Transverse colon (tissue), 4 donors: Measurements from ENCODE around the gene NDUFB7. TPM values are rescaled to one million over a fixed set of nuclear protein-coding genes. Genes with fewer than 3 reads are reported as not detected.
"Not testable (repeated sequence)": the region's sequence is repeated elsewhere in the genome, so short reads cannot be mapped to it uniquely, and the experiment has no call there.

Experiments used
- DNase-seq: peaks from one replicate; pipeline ENCODE4 v3.0.0-alpha.2; 2019
- H3K27ac ChIP-seq, 4 donors: fragments of 200-600 bp; sonication (generic); 2 replicates each; pipeline ENCODE4 v1.5.1; 2016 to 2018; ENCODE audit warnings: inconsistent platforms in 4 of 4
- H3K27me3 ChIP-seq: fragments of 200-600 bp; sonication (generic); 2 replicates; pipeline ENCODE4 v1.5.1; 2017; ENCODE audit warnings: inconsistent platforms
- H3K36me3 ChIP-seq, 4 donors: fragments of 200-600 bp; sonication (generic); 2 replicates each; pipeline ENCODE4 v1.5.1; 2017 to 2019; ENCODE audit warnings: inconsistent platforms in 4 of 4
- H3K4me1 ChIP-seq, 4 donors: fragments of 200-600 bp; sonication (generic); 2 replicates each; pipeline ENCODE4 v1.5.1; 2017 to 2020; ENCODE audit warnings: inconsistent platforms in 4 of 4
- H3K4me3 ChIP-seq, 4 donors: fragments of 200-600 bp; sonication (generic); 1 replicate in 1 of 4; 2 replicates in 3 of 4; pipeline versions ENCODE4 v1.5.1 to v1.6.1; 2017 to 2019; ENCODE audit warnings: inconsistent platforms in 4 of 4
- H3K9me3 ChIP-seq, 2 donors: fragments of 200-600 bp; sonication (generic); 2 replicates each; pipeline ENCODE4 v1.5.1; 2017 to 2019; ENCODE audit warnings: inconsistent platforms in 2 of 2
- EP300 ChIP-seq: sonication (generic); formaldehyde crosslinking; IDR thresholded peaks from one replicate; pipeline ENCODE4 v1.6.1; 2017; ENCODE audit warnings: antibody characterized with exemption, low read depth
- POLR2A ChIP-seq: fragments of 450-650 bp; IDR thresholded peaks from one replicate; pipeline ENCODE4 v1.6.1; 2016; ENCODE audit warnings: antibody characterized with exemption, mild to moderate bottlenecking, moderate library complexity
- POLR2AphosphoS5 ChIP-seq, 3 donors: sonication (generic); formaldehyde crosslinking; IDR thresholded peaks; one replicate each; pipeline ENCODE4 v1.6.1; 2016; ENCODE audit warnings: antibody characterized with exemption in 3 of 3
- WGBS, 2 donors: methylation state at CpG; one replicate each; pipeline ENCODE4 v1.1.5; 2018; ENCODE audit warnings: low coverage in 1 of 2; 5-methylcytosine and 5-hydroxymethylcytosine counted together
- in situ Hi-C, 4 donors: fragments of 200-750 bp; cut with MboI; loops; one replicate each; pipeline versions ENCODE4 v1.15.0 to v1.15.1; 2017; ENCODE audit warnings: low sequenced_read_pairs in 3 of 4, low pct_ligation_motif_present in 1 of 4, low pct_unique_long_range_greater_than_20kb in 1 of 4
- intact Hi-C: fragments of 100-400 bp; cut with DNase I; formaldehyde crosslinking; loops from one replicate; pipeline ENCODE4 v1.15.1; 2023; ENCODE audit warnings: low total_unique reads
- total RNA-seq, 4 donors: library from RNA; depleted of rRNA; stranded (reverse); fragments of >200 nt; gene quantifications; one replicate each; pipeline ENCODE4 v1.1.0, GENCODE V29; 2016
- TF ChIP-seq, protein P1 (sequence below), 5 experiments: fragments of 200-600 bp in 3 of 5; fragments of 450-650 bp in 2 of 5; sonication (generic) in 3 of 5; IDR thresholded peaks; 1 replicate in 2 of 5; 2 replicates in 3 of 5; pipeline ENCODE4 v1.5.1; 2016 to 2017; ENCODE audit warnings: antibody characterized with exemption in 5 of 5, inconsistent platforms in 3 of 5, mild to moderate bottlenecking in 2 of 5, moderate library complexity in 1 of 5

NDUFB7 gene
- total RNA-seq, 4 donors from 2014 or later, result 380 to 710 (median 454) TPM

DNA sequence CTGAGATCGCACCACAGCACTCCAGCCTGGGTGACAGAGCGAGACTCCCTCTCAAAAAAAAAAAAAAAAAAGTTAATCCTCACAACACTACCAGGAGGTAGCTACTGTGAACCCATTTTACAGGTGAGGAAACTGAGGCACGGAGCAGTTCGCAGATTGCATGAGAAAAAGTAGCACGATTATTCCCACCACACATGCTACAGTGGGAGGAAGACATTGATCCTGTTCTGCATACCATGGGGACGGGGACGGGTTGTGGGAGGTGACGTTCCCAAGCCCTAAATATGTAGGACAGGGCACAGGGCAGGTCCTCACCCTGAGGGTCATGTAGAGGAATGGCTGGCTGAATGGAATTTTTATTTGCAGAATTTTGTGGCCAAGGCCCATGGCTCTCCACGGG, 34.8 kb upstream of the NDUFB7 start:
- WGBS, 2 donors, result 55 to 77% methylated on average over 4 to 9 of the region's 9 CpGs
- Histone ChIP-seq H3K9me3 (no peaks in the 10 kb centered on the region), H3K4me3 (no peak overlapping the region), H3K4me1 (no peaks in the 10 kb centered on the region), H3K27ac (no peak overlapping the region), H3K36me3 (no peaks in the 10 kb centered on the region), H3K27me3 (no peaks in the 10 kb centered on the region)
- no peak for DNase-seq
- intact Hi-C loops, result no loop called here
- TF ChIP-seq, protein P1, sequence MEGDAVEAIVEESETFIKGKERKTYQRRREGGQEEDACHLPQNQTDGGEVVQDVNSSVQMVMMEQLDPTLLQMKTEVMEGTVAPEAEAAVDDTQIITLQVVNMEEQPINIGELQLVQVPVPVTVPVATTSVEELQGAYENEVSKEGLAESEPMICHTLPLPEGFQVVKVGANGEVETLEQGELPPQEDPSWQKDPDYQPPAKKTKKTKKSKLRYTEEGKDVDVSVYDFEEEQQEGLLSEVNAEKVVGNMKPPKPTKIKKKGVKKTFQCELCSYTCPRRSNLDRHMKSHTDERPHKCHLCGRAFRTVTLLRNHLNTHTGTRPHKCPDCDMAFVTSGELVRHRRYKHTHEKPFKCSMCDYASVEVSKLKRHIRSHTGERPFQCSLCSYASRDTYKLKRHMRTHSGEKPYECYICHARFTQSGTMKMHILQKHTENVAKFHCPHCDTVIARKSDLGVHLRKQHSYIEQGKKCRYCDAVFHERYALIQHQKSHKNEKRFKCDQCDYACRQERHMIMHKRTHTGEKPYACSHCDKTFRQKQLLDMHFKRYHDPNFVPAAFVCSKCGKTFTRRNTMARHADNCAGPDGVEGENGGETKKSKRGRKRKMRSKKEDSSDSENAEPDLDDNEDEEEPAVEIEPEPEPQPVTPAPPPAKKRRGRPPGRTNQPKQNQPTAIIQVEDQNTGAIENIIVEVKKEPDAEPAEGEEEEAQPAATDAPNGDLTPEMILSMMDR (IDR thresholded peaks at IDR 0.05), result no peak
- TF ChIP-seq POLR2AphosphoS5 (IDR thresholded peaks at IDR 0.05) (no peak), EP300 (no peak), POLR2A (no peak)
- in situ Hi-C loops, result no loop called here

DNA sequence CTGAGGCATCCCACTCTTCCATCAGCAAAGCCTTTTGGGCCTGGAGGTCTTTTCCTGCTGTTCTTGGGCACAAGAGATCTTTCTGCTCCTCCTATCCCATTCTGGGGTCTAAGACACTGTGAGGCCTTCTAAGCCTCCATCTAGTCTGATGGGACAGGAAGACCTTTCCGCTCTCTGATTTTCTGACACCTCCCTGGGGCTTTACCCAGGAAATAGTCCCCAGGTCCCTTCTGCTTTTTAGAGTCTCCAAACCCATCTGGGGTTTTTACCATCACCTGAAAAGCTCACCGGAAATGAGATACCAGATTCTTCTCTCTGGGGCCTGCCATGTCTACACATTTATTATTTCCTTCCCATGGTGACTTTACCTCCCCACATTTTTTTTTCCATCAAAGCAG, 32.1 kb upstream of the NDUFB7 start:
- H3K27ac ChIP-seq, result no peak overlapping the region
- intact Hi-C loops (no loop called here), in situ Hi-C loops (no loop called here)
- TF ChIP-seq POLR2AphosphoS5 (IDR thresholded peaks at IDR 0.05), result no peak
- TF ChIP-seq POLR2A, result no peak
- TF ChIP-seq, protein P1 (IDR thresholded peaks at IDR 0.05), result no peak
- TF ChIP-seq EP300, result no peak
- H3K36me3 ChIP-seq, result no peaks in the 10 kb centered on the region
- no peak overlapping the region for H3K4me3 ChIP-seq
- no peaks in the 10 kb centered on the region for H3K4me1 ChIP-seq
- no peaks in the 10 kb centered on the region for H3K27me3 ChIP-seq
- H3K9me3 ChIP-seq, result no peaks in the 10 kb centered on the region
- WGBS, 2 donors, result 77 to 94% methylated on average over 2 of the region's 2 CpGs
- no peak for DNase-seq

DNA sequence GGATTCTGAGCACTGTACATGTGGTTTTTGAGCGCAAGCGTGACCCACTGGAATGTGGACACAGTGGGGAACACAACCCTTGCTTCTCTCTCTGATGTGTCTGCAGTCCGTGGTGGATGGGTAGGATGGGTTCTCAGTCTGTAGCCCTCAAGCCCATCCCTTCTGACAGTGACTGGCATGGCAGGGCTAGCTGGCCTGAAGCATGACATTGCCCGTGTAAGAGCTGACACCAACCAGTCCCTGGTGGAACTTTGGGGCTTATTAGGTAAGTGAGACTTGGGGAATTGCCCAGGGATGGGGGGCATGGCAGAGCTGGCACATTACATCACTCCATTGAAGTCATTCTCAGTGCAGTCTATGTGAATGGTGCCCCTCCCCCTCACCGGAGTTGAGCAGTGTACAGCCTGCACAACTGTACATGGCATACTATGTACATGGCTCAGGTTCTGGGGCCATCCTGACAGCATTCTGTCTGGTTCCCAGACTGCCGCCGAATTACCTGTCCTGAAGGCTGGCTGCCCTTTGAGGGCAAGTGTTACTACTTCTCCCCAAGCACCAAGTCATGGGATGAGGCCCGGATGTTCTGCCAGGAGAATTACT, 27.8 kb upstream of the NDUFB7 start:
- in situ Hi-C loops, result no loop called here
- no peaks in the 10 kb centered on the region for H3K9me3 ChIP-seq
- H3K4me1 ChIP-seq, result no peaks in the 10 kb centered on the region
- no peaks in the 10 kb centered on the region for H3K36me3 ChIP-seq
- WGBS, 2 donors, result 86% methylated on average over 8 of the region's 8 CpGs; no CpG with 5 or more reads in 1 of the 2 donors
- H3K27ac ChIP-seq, result no peak overlapping the region
- TF ChIP-seq POLR2A (no peak), POLR2AphosphoS5 (IDR thresholded peaks at IDR 0.05) (no peak)
- TF ChIP-seq, protein P1 (IDR thresholded peaks at IDR 0.05), result no peak
- intact Hi-C loops, result no loop called here
- DNase-seq, result no peak
- H3K4me3 ChIP-seq, result no peak overlapping the region
- H3K27me3 ChIP-seq, result no peaks in the 10 kb centered on the region

DNA sequence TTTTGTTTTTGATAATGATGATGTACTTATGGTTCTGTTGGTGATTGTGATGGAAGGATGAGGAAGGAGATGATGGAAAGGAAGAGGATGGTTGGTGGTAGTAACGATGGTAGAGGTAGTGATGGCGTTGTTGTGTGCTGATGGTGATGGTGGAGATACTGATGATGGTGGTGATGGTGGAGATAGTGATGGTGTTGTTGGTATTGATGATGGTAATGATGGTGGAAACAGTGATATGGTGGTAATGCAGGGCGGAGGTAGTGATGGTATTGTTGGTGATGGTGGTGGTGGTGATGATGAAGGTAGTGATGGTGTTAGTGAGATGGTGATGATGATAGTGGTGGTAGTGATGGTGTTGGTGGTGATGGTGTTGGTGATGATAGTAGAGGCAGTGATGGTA, 23.7 kb upstream of the NDUFB7 start:
- no peaks in the 10 kb centered on the region for H3K27me3 ChIP-seq
- no peak for DNase-seq
- no peaks in the 10 kb centered on the region for H3K4me1 ChIP-seq
- H3K9me3 ChIP-seq, result no peaks in the 10 kb centered on the region
- TF ChIP-seq EP300, result no peak
- TF ChIP-seq, protein P1 (IDR thresholded peaks at IDR 0.05), result no peak
- in situ Hi-C loops (no loop called here), intact Hi-C loops (no loop called here)
- 93 to 98% methylated on average over 3 of the region's 3 CpGs for WGBS, 2 donors
- no peak overlapping the region for H3K4me3 ChIP-seq
- no peak overlapping the region for H3K27ac ChIP-seq
- H3K36me3 ChIP-seq, result no peaks in the 10 kb centered on the region

DNA sequence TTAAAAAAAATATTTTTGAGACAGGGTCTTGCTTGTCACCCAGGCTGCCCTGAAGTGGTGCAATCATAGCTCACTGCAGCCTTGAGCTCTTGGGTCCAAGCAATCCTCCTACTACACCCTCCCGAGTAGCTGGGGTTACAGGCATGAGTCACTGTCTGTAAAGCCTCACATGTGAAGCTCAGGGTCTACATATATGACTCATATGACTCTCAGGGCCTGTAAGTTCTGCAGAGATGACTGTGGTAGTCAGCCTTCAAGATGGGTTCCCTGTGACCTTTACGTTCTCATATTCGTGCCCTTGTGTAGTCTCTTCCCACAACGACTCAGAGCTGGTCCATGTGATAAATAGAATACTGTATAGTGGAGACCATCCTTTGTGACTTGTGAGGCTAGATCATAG, 17.6 kb upstream of the NDUFB7 start:
- H3K27me3 ChIP-seq, in situ Hi-C loops, H3K27ac ChIP-seq, H3K9me3 ChIP-seq, H3K4me1 ChIP-seq, intact Hi-C loops, DNase-seq, H3K36me3 ChIP-seq, H3K4me3 ChIP-seq: not testable (repeated sequence)
- WGBS, 2 donors, result no CpG with 5 or more reads among the region's 4 CpGs

DNA sequence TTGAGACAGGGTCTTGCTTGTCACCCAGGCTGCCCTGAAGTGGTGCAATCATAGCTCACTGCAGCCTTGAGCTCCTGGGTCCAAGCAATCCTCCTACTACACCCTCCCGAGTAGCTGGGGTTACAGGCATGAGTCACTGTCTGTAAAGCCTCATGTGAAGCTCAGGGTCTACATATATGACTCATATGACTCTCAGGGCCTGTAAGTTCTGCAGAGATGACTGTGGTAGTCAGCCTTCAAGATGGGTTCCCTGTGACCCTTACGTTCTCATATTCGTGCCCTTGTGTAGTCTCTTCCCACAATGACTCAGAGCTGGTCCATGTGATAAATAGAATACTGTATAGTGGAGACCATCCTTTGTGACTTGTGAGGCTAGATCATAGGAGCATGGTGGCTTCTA, 13.3 kb upstream of the NDUFB7 start:
- H3K4me3 ChIP-seq, H3K27ac ChIP-seq, H3K9me3 ChIP-seq, in situ Hi-C loops, H3K4me1 ChIP-seq, DNase-seq, intact Hi-C loops, H3K27me3 ChIP-seq, H3K36me3 ChIP-seq: not testable (repeated sequence)
- 50 to 57% methylated on average over 1 to 3 of the region's 3 CpGs for WGBS, 2 donors

DNA sequence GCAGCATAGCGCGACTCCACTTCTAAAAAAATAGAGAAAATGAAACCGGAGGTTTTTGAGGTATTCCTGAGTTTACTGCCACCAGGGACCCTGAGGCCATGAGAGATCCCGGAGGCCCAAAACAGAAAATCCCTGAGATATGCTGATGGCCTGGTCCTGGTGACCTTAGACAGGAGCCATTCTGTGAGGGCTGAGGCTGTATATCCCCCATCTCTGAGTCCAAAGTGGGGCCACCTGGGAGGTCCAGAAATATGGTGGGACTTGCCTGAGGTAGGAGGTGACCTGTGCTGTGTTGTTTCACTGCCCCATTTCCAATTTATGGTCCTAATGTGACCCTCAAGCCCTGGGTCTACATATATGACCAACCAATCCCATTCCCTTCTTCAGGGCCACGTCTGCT, 12.5 kb upstream of the NDUFB7 start:
- 78% methylated on average over 5 of the region's 5 CpGs; no CpG with 5 or more reads in 1 of the 2 donors for WGBS, 2 donors
- H3K27ac ChIP-seq, H3K4me1 ChIP-seq, DNase-seq, H3K9me3 ChIP-seq, H3K36me3 ChIP-seq, intact Hi-C loops, in situ Hi-C loops, H3K4me3 ChIP-seq, H3K27me3 ChIP-seq: not testable (repeated sequence)
